GM19324 (cell line): ENCODE measurements around the gene MACROH2A2.
"Not testable (repeated sequence)": the region's sequence is repeated elsewhere in the genome, so short reads cannot be mapped to it uniquely, and the experiment has no call there.

Experiments used
- ATAC-seq: cut with Tn5 transposase; IDR thresholded peaks from one replicate; pipeline ENCODE4 v1.9.1; 2021; ENCODE audit warnings: mild to moderate bottlenecking, moderate library complexity; ENCODE audit not compliant: unreplicated experiment, low FRiP score

The MACROH2A2 gene

GRCh38 chr10:70052462-70053217, at the start of gene MACROH2A2:
Gene MACROH2A2, plus strand, starts transcription at chr10:70052846. Its CDS starts 22,813 bp downstream, at chr10:70075659.
- ATAC-seq: no peak

- ATAC-seq: no peak
Observed at GRCh38 chr10:70007116-70007820, 45.4 kb upstream of the MACROH2A2 start.

GRCh38 chr10:70031215-70031614, 21.4 kb upstream of the MACROH2A2 start:
- ATAC-seq: no peak

- ATAC-seq: no peak
Observed at GRCh38 chr10:70032667-70033289, 19.9 kb upstream of the MACROH2A2 start.

GRCh38 chr10:70034232-70034631, 18.4 kb upstream of the MACROH2A2 start:
- ATAC-seq: no peak

GRCh38 chr10:70035531-70035930, 17.1 kb upstream of the MACROH2A2 start:
- ATAC-seq: no peak

GRCh38 chr10:70038923-70039322, 13.7 kb upstream of the MACROH2A2 start:
- no peak for ATAC-seq

GRCh38 chr10:70041016-70041415, 11.6 kb upstream of the MACROH2A2 start:
- no peak for ATAC-seq

- ATAC-seq: not testable (repeated sequence)
Observed at GRCh38 chr10:70041739-70042138, 10.9 kb upstream of the MACROH2A2 start.

GRCh38 chr10:70047066-70047465, 5.6 kb upstream of the MACROH2A2 start:
- not testable (repeated sequence) for ATAC-seq

GRCh38 chr10:70048030-70048723, 4.5 kb upstream of the MACROH2A2 start:
- no peak for ATAC-seq

GRCh38 chr10:70051848-70052247, 798 bp upstream of the MACROH2A2 start:
- ATAC-seq: no peak

GRCh38 chr10:70053218-70053840, 683 bp downstream of the MACROH2A2 start:
- ATAC-seq: no peak

GRCh38 chr10:70053841-70054288, 1.2 kb downstream of the MACROH2A2 start:
- no peak for ATAC-seq

- ATAC-seq: no peak
Observed at GRCh38 chr10:70054902-70055301, 2.3 kb downstream of the MACROH2A2 start.

- no peak for ATAC-seq
Observed at GRCh38 chr10:70055550-70055949, 2.9 kb downstream of the MACROH2A2 start.

- no peak for ATAC-seq
Observed at GRCh38 chr10:70057306-70057705, 4.7 kb downstream of the MACROH2A2 start.

GRCh38 chr10:70060389-70060788, 7.7 kb downstream of the MACROH2A2 start:
- ATAC-seq: no peak

- no peak for ATAC-seq
Observed at GRCh38 chr10:70063418-70064098, 10.9 kb downstream of the MACROH2A2 start.

- no peak for ATAC-seq
Observed at GRCh38 chr10:70064486-70064885, 11.8 kb downstream of the MACROH2A2 start.
